Activated CD4-positive, alpha-beta T cell treated with anti-CD3 and anti-CD28 coated beads, Interleukin-10, Interleukin-2, amounts not matched to agents 100 ng/mL and 50 ng/mL, durations not matched to agents 16 hours and 8 hours (primary cell): ENCODE measurements around the gene ATP6V0C.
A peak's percentile ranks its signal among the peaks of the same experiment; 100 is the strongest.
"Not testable (repeated sequence)": the region's sequence is repeated elsewhere in the genome, so short reads cannot be mapped to it uniquely, and the experiment has no call there.

Experiments used
- DNase-seq: peaks from one replicate; pipeline ENCODE4 v3.0.0-alpha.2; 2020

Gene ATP6V0C

GRCh38 chr16:2560131-2560797, 46.5 kb downstream of the ATP6V0C start:
- DNase-seq, result not testable (repeated sequence)

- peak; percentile 77 for DNase-seq
Observed at GRCh38 chr16:2560798-2561133, 47.0 kb downstream of the ATP6V0C start.

DNA sequence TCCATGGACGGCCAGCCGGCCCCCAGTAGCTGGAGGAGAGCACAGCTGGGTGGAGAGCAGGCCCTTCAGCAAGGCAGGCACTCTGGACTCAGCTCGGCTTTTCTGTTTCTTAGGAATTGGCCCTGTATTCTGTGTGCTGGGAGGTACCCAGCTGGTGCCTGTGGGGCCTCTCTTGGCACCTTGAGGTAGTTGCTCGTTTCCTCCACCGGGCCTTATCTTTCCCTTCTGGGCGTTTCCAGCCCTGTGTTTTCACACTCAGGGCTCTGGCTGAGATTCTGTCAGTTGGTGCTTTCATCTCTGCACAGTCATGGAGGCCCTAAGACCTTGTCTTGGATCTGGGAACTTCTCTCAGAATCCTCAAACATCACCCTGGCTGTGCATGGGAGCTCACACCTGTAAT, 53.8 kb downstream of the ATP6V0C start:
- DNase-seq, result not testable (repeated sequence)

GRCh38 chr16:2568573-2568972, 54.8 kb downstream of the ATP6V0C start:
- DNase-seq, result not testable (repeated sequence)
